Liver (tissue), 9 donors: ENCODE results near the gene MAST2. TPM values are rescaled to one million over a fixed set of nuclear protein-coding genes. Genes with fewer than 3 reads are reported as not detected.

Source experiments
- DNase-seq: peaks from one replicate; pipeline ENCODE4 v3.0.0-alpha.2; 2017; ENCODE audit warnings: low spot score
- H3K27ac ChIP-seq, 2 donors: one replicate each; pipeline ENCODE4 v1.7.0; 2013; ENCODE audit warnings: inconsistent platforms in 2 of 2, low read length in 2 of 2, control low read depth in 1 of 2, low read depth in 1 of 2, mild to moderate bottlenecking in 1 of 2
- H3K27me3 ChIP-seq, 4 donors: one replicate each; pipeline versions ENCODE4 v1.6.1 to v1.7.0; 2013; ENCODE audit warnings: low read length in 3 of 4, inconsistent platforms in 1 of 4, mild to moderate bottlenecking in 1 of 4, moderate library complexity in 1 of 4; ENCODE audit not compliant: control insufficient read depth in 4 of 4, insufficient read depth in 4 of 4
- H3K36me3 ChIP-seq, 4 donors: one replicate each; pipeline versions ENCODE4 v1.6.1 to v1.7.0; 2013; ENCODE audit warnings: low read length in 3 of 4, mild to moderate bottlenecking in 3 of 4, low read depth in 1 of 4, moderate library complexity in 1 of 4; ENCODE audit not compliant: control insufficient read depth in 4 of 4, insufficient read depth in 3 of 4
- H3K4me1 ChIP-seq, 4 donors: one replicate each; pipeline versions ENCODE4 v1.6.1 to v1.7.0; 2013; ENCODE audit warnings: low read length in 3 of 4, mild to moderate bottlenecking in 3 of 4, moderate library complexity in 1 of 4; ENCODE audit not compliant: control insufficient read depth in 4 of 4, insufficient read depth in 4 of 4
- H3K4me3 ChIP-seq, 3 donors: one replicate each; pipeline versions ENCODE4 v1.6.1 to v1.7.0; 2013; ENCODE audit warnings: low read length in 3 of 3, control low read depth in 1 of 3, low read depth in 1 of 3, mild to moderate bottlenecking in 1 of 3
- H3K9ac ChIP-seq, 2 donors: one replicate each; pipeline ENCODE4 v1.7.0; 2013; ENCODE audit warnings: low read length in 2 of 2, mild to moderate bottlenecking in 2 of 2, moderate library complexity in 2 of 2, control low read depth in 1 of 2, low read depth in 1 of 2
- H3K9me3 ChIP-seq, 4 donors: one replicate each; pipeline versions ENCODE4 v1.6.1 to v1.7.0; 2013; ENCODE audit warnings: low read length in 3 of 4; ENCODE audit not compliant: control insufficient read depth in 4 of 4
- ATF3 ChIP-seq: IDR thresholded peaks from 2 replicates; pipeline ENCODE4 v1.6.1; 2016; ENCODE audit warnings: antibody characterized with exemption
- CTCF ChIP-seq: fragments of 150-350 bp; IDR thresholded peaks from 2 replicates; pipeline ENCODE4 v1.5.1; 2017; ENCODE audit warnings: improper control_type of control experiment, low read depth, low read length; ENCODE audit not compliant: missing input control
- FOXA1 ChIP-seq: IDR thresholded peaks from 2 replicates; pipeline ENCODE4 v1.6.1; 2016; ENCODE audit warnings: antibody characterized with exemption
- FOXA2 ChIP-seq: IDR thresholded peaks from 2 replicates; pipeline ENCODE4 v1.6.1; 2016; ENCODE audit warnings: antibody characterized with exemption
- GABPA ChIP-seq, 2 donors: IDR thresholded peaks in 1 of 2; conservative IDR thresholded peaks in 1 of 2; 2 replicates each; pipeline ENCODE4 v1.6.1; 2016; ENCODE audit warnings: antibody characterized with exemption in 2 of 2, mild to moderate bottlenecking in 1 of 2, moderate library complexity in 1 of 2
- JUND ChIP-seq, 2 donors: IDR thresholded peaks; 2 replicates each; pipeline ENCODE4 v1.6.1; 2016; ENCODE audit warnings: antibody characterized with exemption in 2 of 2
- NR2F2 ChIP-seq: IDR thresholded peaks from 2 replicates; pipeline ENCODE4 v1.6.1; 2016; ENCODE audit warnings: antibody characterized with exemption
- RAD21 ChIP-seq, 2 donors: IDR thresholded peaks; 2 replicates each; pipeline ENCODE4 v1.6.1; 2016; ENCODE audit warnings: antibody characterized with exemption in 2 of 2, mild to moderate bottlenecking in 2 of 2
- REST ChIP-seq: IDR thresholded peaks from 2 replicates; pipeline ENCODE4 v1.6.1; 2016; ENCODE audit warnings: antibody characterized with exemption, mild to moderate bottlenecking
- SP1 ChIP-seq: IDR thresholded peaks from 2 replicates; pipeline ENCODE4 v1.6.1; 2018; ENCODE audit warnings: antibody characterized with exemption, mild to moderate bottlenecking
- YY1 ChIP-seq: IDR thresholded peaks from 2 replicates; pipeline ENCODE4 v1.6.1; 2016; ENCODE audit warnings: antibody characterized with exemption, mild to moderate bottlenecking
- WGBS: extraction: QIAGEN DNeasy Blood & Tissue Kit; methylation state at CpG from one replicate; pipeline ENCODE4 v1.1.7; 2013; 5-methylcytosine and 5-hydroxymethylcytosine counted together
- polyA plus RNA-seq, 2 donors: library from polyadenylated mRNA; stranded (reverse) in 1 of 2; unstranded in 1 of 2; fragments of 200-250 nt in 1 of 2; fragments of >200 nt in 1 of 2; fragmentation: Nextera tagmentation in 1 of 2; extraction: Ambion mirVana in 1 of 2; gene quantifications; one replicate each; pipeline versions ENCODE4 v1.2.1 to v1.2.3, GENCODE V29; 2013 to 2015
- total RNA-seq, 2 donors: library from RNA; depleted of rRNA; stranded (reverse); fragments of >200 nt; gene quantifications; one replicate each; pipeline ENCODE4 v1.2.3, GENCODE V29; 2014
- TF ChIP-seq, protein P1 (sequence below): IDR thresholded peaks from 2 replicates; pipeline ENCODE4 v1.6.1; 2016; ENCODE audit warnings: antibody characterized with exemption
- donor health status: healthy.
- donor health status: healthy.
- donor health status: healthy.
- donor health status: healthy.
- donor health status: healthy.

Gene MAST2
- total and polyA plus RNA-seq, 4 donors, result 4.8 to 9.6 (median 5.7) TPM

- H3K27ac ChIP-seq, result no peak overlapping the region
- no peak overlapping the region for H3K9ac ChIP-seq
- H3K4me3 ChIP-seq, result no peak overlapping the region
- H3K36me3 ChIP-seq, result peaks cover 0 to 4% (median 2%) of the 10 kb centered on the region in 4 donors
- H3K4me1 ChIP-seq, result no peaks in the 10 kb centered on the region
- H3K27me3 ChIP-seq, result no peaks in the 10 kb centered on the region
- no peak for DNase-seq
- no peaks in the 10 kb centered on the region for H3K9me3 ChIP-seq
- TF ChIP-seq REST (no peak), FOXA2 (no peak), FOXA1 (no peak)
- WGBS, result 94% methylated on average over 3 of the region's 3 CpGs
Measured at GRCh38 chr1:45969866-45970265, 166.5 kb downstream of the MAST2 start.

DNA sequence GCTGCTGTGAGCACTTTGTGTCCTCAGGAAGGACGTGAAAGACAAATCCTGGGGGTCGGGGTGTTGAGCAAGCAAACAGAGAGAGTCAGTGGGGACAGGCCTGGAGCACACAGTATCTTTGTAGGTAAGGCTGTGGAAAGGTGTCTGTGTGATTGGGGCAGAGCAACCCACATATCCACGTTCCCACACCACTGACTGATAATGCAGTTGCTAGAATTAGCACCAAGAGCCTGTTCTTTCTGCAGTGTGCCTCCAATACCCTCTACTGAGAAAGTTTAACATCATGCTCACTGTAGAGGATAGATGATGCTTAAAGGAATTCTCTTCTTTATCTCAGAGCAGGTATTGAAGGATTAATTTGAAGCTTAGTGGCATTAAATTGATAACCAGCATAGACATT lies 167.9 kb downstream of the MAST2 start:
- DNase-seq, result no peak
- no peaks in the 10 kb centered on the region for H3K9me3 ChIP-seq
- H3K9ac ChIP-seq, result no peak overlapping the region
- WGBS, result 91% methylated on average over 3 of the region's 3 CpGs
- TF ChIP-seq, protein P1, sequence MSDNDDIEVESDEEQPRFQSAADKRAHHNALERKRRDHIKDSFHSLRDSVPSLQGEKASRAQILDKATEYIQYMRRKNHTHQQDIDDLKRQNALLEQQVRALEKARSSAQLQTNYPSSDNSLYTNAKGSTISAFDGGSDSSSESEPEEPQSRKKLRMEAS, result no peak
- TF ChIP-seq YY1 (no peak), REST (no peak), GABPA (IDR thresholded peaks at IDR 0.05 in 1 of 2, conservative IDR thresholded peaks at IDR 0.05 in 1 of 2) (no peak), NR2F2 (no peak), FOXA2 (no peak), FOXA1 (no peak)
- no peaks in the 10 kb centered on the region for H3K27me3 ChIP-seq
- H3K4me3 ChIP-seq, result no peak overlapping the region
- H3K36me3 ChIP-seq, result peaks cover 0 to 4% (median 2%) of the 10 kb centered on the region in 4 donors
- H3K4me1 ChIP-seq, result peaks cover 0 to 2% (median 0%) of the 10 kb centered on the region in 4 donors
- H3K27ac ChIP-seq, result no peak overlapping the region

DNA sequence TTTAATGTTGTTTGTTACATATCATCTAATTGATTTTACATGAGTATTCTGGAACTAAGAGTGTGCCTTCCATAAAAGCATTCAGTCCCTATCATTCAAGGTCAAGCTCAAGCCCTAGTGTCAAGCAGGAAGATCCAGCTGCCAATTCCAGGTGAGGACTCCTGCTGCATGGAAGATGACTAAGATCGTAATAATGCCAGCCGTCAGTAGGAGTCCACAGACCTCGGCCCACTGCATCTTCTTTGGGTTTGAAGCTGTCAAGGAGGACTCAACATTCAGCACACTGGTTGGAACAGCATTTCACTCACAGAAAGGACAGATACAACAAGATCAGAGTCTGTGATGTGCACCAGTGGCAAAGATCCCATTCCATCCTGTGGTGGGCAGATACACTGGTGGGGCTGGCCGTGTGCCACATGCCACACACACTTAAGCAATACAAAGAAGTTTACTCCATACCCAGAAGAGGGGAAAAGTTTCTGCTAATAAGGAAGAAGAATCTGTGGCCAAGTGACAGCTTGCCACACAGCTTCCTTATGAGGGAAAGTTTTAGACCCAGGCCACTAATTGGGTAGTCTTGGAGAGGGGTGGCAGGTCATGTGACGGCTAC lies 168.6 kb downstream of the MAST2 start:
- no peak overlapping the region for H3K27ac ChIP-seq
- no peaks in the 10 kb centered on the region for H3K9me3 ChIP-seq
- WGBS, result 92% methylated on average over 5 of the region's 5 CpGs
- H3K9ac ChIP-seq, result no peak overlapping the region
- H3K36me3 ChIP-seq, result peaks cover 0 to 4% (median 2%) of the 10 kb centered on the region in 4 donors
- DNase-seq, result no peak
- peaks cover 0 to 2% (median 0%) of the 10 kb centered on the region in 4 donors for H3K4me1 ChIP-seq
- TF ChIP-seq JUND (IDR thresholded peaks at IDR 0.05), result no peak
- TF ChIP-seq CTCF, result no peak
- no peak for TF ChIP-seq FOXA2
- no peak for TF ChIP-seq ATF3
- TF ChIP-seq, protein P1, result no peak
- TF ChIP-seq RAD21 (IDR thresholded peaks at IDR 0.05), result no peak
- no peak for TF ChIP-seq FOXA1
- TF ChIP-seq SP1, result no peak
- H3K4me3 ChIP-seq, result no peak overlapping the region
- no peaks in the 10 kb centered on the region for H3K27me3 ChIP-seq
